ENCODE results near the gene ALS2. TPM values are rescaled to one million over a fixed set of nuclear protein-coding genes. Genes with fewer than 3 reads are reported as not detected.

ALS2 gene
- total and polyA plus RNA-seq, 2 of the 8 experiments (the other 6 are each of a cell fraction or from before 2014, with no cell fraction given), result 12.1 to 34.5 TPM

- TF ChIP-seq CHD7 (IDR thresholded peaks at IDR 0.05; ENCODE audit: insufficient replicate concordance, low read length) (no peak), CHD2 (IDR thresholded peaks at IDR 0.05; ENCODE audit: low read length) (no peak), RXRA (IDR thresholded peaks at IDR 0.05; ENCODE audit: insufficient read depth, low read depth, low read length) (no peak), SP4 (IDR thresholded peaks at IDR 0.05; ENCODE audit: low read length) (no peak), CBX5 (IDR thresholded peaks at IDR 0.05; ENCODE audit: low read depth, low read length) (no peak), CHD1 (IDR thresholded peaks at IDR 0.05; ENCODE audit: low read depth, low read length) (no peak), SAP30 (IDR thresholded peaks at IDR 0.05; ENCODE audit: insufficient read depth, insufficient replicate concordance, low read length) (peak; percentile 97), EGR1 (IDR thresholded peaks at IDR 0.05; ENCODE audit: borderline replicate concordance, low read depth, low read length) (no peak), GABPA (IDR thresholded peaks at IDR 0.05; ENCODE audit: borderline replicate concordance, insufficient read depth, low read length) (no peak), ZNF274 (IDR thresholded peaks at IDR 0.05; ENCODE audit: borderline replicate concordance, extremely low read depth, low read length) (no peak), POU5F1 (IDR thresholded peaks at IDR 0.05; ENCODE audit: low read depth, low read length) (no peak)
Observed at GRCh38 chr2:201780674-201781493, at the start of gene ALS2 (continued).

Data from H1 (cell line).